Islet precursor cell (in vitro differentiated cells): ENCODE data around the gene INPP1.
"Not testable (repeated sequence)": the region's sequence is repeated elsewhere in the genome, so short reads cannot be mapped to it uniquely, and the experiment has no call there.

Experiments used
- DNase-seq: peaks from one replicate; pipeline ENCODE4 v3.0.0-alpha.2; 2018

Gene INPP1

GRCh38 chr2:190343536-190344275, at the start of gene INPP1:
Gene INPP1, plus strand, starts transcription at chr2:190343589. Its CDS starts 16,514 bp downstream, at chr2:190360103.
- peak; percentile 80 for DNase-seq

GRCh38 chr2:190297880-190298279, 45.5 kb upstream of the INPP1 start:
- not testable (repeated sequence) for DNase-seq

GRCh38 chr2:190301032-190301431, 42.4 kb upstream of the INPP1 start:
- DNase-seq, result no peak

- DNase-seq, result no peak
Observed at GRCh38 chr2:190302052-190302451, 41.3 kb upstream of the INPP1 start.

- DNase-seq, result no peak
Observed at GRCh38 chr2:190303647-190304046, 39.7 kb upstream of the INPP1 start.

GRCh38 chr2:190304404-190304803, 39.0 kb upstream of the INPP1 start:
- no peak for DNase-seq

GRCh38 chr2:190308031-190308430, 35.4 kb upstream of the INPP1 start:
- no peak for DNase-seq

GRCh38 chr2:190311893-190312634, 31.3 kb upstream of the INPP1 start:
- DNase-seq, result no peak

GRCh38 chr2:190312635-190313025, 30.8 kb upstream of the INPP1 start:
- peak; percentile 61 for DNase-seq

- DNase-seq, result no peak
Observed at GRCh38 chr2:190313880-190314279, 29.5 kb upstream of the INPP1 start.

GRCh38 chr2:190315273-190315672, 28.1 kb upstream of the INPP1 start:
- no peak for DNase-seq

GRCh38 chr2:190318514-190318913, 24.9 kb upstream of the INPP1 start:
- DNase-seq, result no peak

GRCh38 chr2:190318931-190319554, 24.3 kb upstream of the INPP1 start:
- DNase-seq, result no peak

- DNase-seq, result peak; percentile 100
Observed at GRCh38 chr2:190319555-190320498, 23.6 kb upstream of the INPP1 start, which contains the start of gene HIBCH. Gene HIBCH, minus strand, starts transcription at chr2:190319826. Its CDS starts 76 bp downstream, at chr2:190319750.

GRCh38 chr2:190320696-190321095, 22.7 kb upstream of the INPP1 start:
- DNase-seq, result no peak

GRCh38 chr2:190323406-190323805, 20.0 kb upstream of the INPP1 start:
- no peak for DNase-seq

GRCh38 chr2:190325588-190325987, 17.8 kb upstream of the INPP1 start:
- no peak for DNase-seq

- no peak for DNase-seq
Observed at GRCh38 chr2:190327867-190328572, 15.4 kb upstream of the INPP1 start.

GRCh38 chr2:190328573-190329147, 14.7 kb upstream of the INPP1 start:
- DNase-seq, result no peak

GRCh38 chr2:190333395-190333794, 10.0 kb upstream of the INPP1 start:
- no peak for DNase-seq

- no peak for DNase-seq
Observed at GRCh38 chr2:190333928-190334327, 9.5 kb upstream of the INPP1 start.
